SK-N-SH (cell line): ENCODE data around the gene THAP7. TPM values are rescaled to one million over a fixed set of nuclear protein-coding genes. Genes with fewer than 3 reads are reported as not detected.

ENCODE experiments used
- CTCF ChIA-PET: fragments of 300-600, 350-600 bp; formaldehyde crosslinking; extraction: SDS; loops from one replicate; lab custom pipeline; 2021; lab: Yijun Ruan, JAX
- POLR2A ChIA-PET: fragments of 350-600 bp; sonication (Branson Sonifier 250); formaldehyde crosslinking; extraction: SDS; loops from one replicate; lab custom pipeline; 2020; ENCODE audit warnings: antibody characterized with exemption, inconsistent platforms; lab: Yijun Ruan, JAX
- DNase-seq: peaks from one replicate; pipeline ENCODE4 v3.0.0; 2012
- H2AFZ ChIP-seq: fragments of 200-600 bp; sonication (generic); 2 replicates; pipeline ENCODE4 v1.8.1; 2016; ENCODE audit warnings: antibody characterized with exemption, mild to moderate bottlenecking, low read depth
- H3F3A ChIP-seq: fragments of 200-600 bp; sonication (generic); replicated peaks from 2 replicates; pipeline ENCODE3; 2016; ENCODE audit warnings: antibody characterized with exemption, mild to moderate bottlenecking; ENCODE audit not compliant: insufficient read depth
- H3K27ac ChIP-seq, 2 experiments: fragments of 200-500 bp in 1 of 2; fragments of 200-600 bp in 1 of 2; sonication (Bioruptor generic) in 1 of 2; sonication (generic), shearing (Covaris generic) in 1 of 2; 2 replicates each; pipeline versions ENCODE4 v1.5.1 to v1.6.1; 2014 to 2016; ENCODE audit warnings: low read depth in 2 of 2, inconsistent platforms in 1 of 2, low read length in 1 of 2, mild to moderate bottlenecking in 1 of 2, mixed read lengths in 1 of 2
- H3K27me3 ChIP-seq: fragments of 200-600 bp; sonication (generic), shearing (Covaris generic); 2 replicates; pipeline ENCODE4 v1.6.1; 2016; ENCODE audit warnings: mixed run types; ENCODE audit not compliant: insufficient read depth
- H3K36me3 ChIP-seq, 2 experiments: fragments of 200-500 bp in 1 of 2; fragments of 200-600 bp in 1 of 2; sonication (Bioruptor generic) in 1 of 2; sonication (generic) in 1 of 2; replicated peaks in 1 of 2; 2 replicates each; pipeline versions ENCODE3 to v1.5.1; 2014 to 2016; ENCODE audit warnings: low read length in 1 of 2, mild to moderate bottlenecking in 1 of 2; ENCODE audit not compliant: insufficient read depth in 2 of 2, control insufficient read depth in 1 of 2
- H3K4me1 ChIP-seq, 2 experiments: fragments of 200-500 bp in 1 of 2; fragments of 200-600 bp in 1 of 2; sonication (Bioruptor generic) in 1 of 2; sonication (generic), shearing (Covaris generic) in 1 of 2; 2 replicates each; pipeline versions ENCODE4 v1.5.1 to v1.6.1; 2014 to 2016; ENCODE audit warnings: low read depth in 1 of 2, low read length in 1 of 2, mixed run types in 1 of 2; ENCODE audit not compliant: insufficient read depth in 2 of 2, control insufficient read depth in 1 of 2
- H3K4me2 ChIP-seq: fragments of 200-600 bp; sonication (generic), shearing (Covaris generic); 2 replicates; pipeline ENCODE4 v1.6.1; 2017; ENCODE audit warnings: mixed run types
- H3K4me3 ChIP-seq, 2 experiments: fragments of 200-500 bp in 1 of 2; fragments of 200-600 bp in 1 of 2; sonication (Bioruptor generic) in 1 of 2; sonication (generic), shearing (Covaris generic) in 1 of 2; 2 replicates each; pipeline versions ENCODE4 v1.5.1 to v1.8.1; 2014 to 2016; ENCODE audit warnings: low read depth in 2 of 2, inconsistent platforms in 1 of 2, low read length in 1 of 2, mild to moderate bottlenecking in 1 of 2, mixed read lengths in 1 of 2, moderate library complexity in 1 of 2
- H3K79me2 ChIP-seq: fragments of 200-600 bp; sonication (generic); 2 replicates; pipeline ENCODE4 v1.8.1; 2017; ENCODE audit warnings: mild to moderate bottlenecking; ENCODE audit not compliant: insufficient read depth
- H3K9ac ChIP-seq: fragments of 200-600 bp; sonication (generic); 2 replicates; pipeline ENCODE4 v1.6.1; 2017; ENCODE audit warnings: mixed run types
- H3K9me2 ChIP-seq: fragments of 200-600 bp; sonication (generic); 2 replicates; pipeline ENCODE4 v1.6.1; 2017; ENCODE audit warnings: mixed run types
- H3K9me3 ChIP-seq: fragments of 200-600 bp; sonication (generic); 2 replicates; pipeline ENCODE4 v1.6.1; 2017; ENCODE audit warnings: mixed run types, mild to moderate bottlenecking, moderate library complexity
- H4K20me1 ChIP-seq: fragments of 200-600 bp; sonication (generic); 2 replicates; pipeline ENCODE4 v1.6.1; 2017; ENCODE audit warnings: mild to moderate bottlenecking, mixed run types; ENCODE audit not compliant: insufficient read depth
- EZH2phosphoT487 ChIP-seq: fragments of 200-600 bp; sonication (generic); IDR thresholded peaks from 2 replicates; pipeline ENCODE4 v1.6.1; 2017; ENCODE audit warnings: low read depth, mixed run types, mild to moderate bottlenecking, antibody characterized with exemption, moderate library complexity, borderline replicate concordance
- GABPA ChIP-seq: IDR thresholded peaks from 2 replicates; pipeline ENCODE4 v1.4.0; 2012; ENCODE audit warnings: low read depth, mild to moderate bottlenecking
- GATA2 ChIP-seq: sonication (generic); formaldehyde crosslinking; IDR thresholded peaks from 2 replicates; pipeline ENCODE4 v1.5.0; 2020; ENCODE audit warnings: mild to moderate bottlenecking, missing genetic modification reagents
- IRF3 ChIP-seq: fragments of 150-350 bp; IDR thresholded peaks from 2 replicates; pipeline ENCODE4 v1.6.1; 2016; ENCODE audit warnings: mild to moderate bottlenecking, low read depth, low read length
- JUND ChIP-seq: IDR thresholded peaks from 2 replicates; pipeline ENCODE4 v1.4.0; 2012
- MAX ChIP-seq: IDR thresholded peaks from 2 replicates; pipeline ENCODE4 v1.4.0; 2012; ENCODE audit warnings: low read depth
- NFIC ChIP-seq: IDR thresholded peaks from 2 replicates; pipeline ENCODE4 v1.4.0; 2012; ENCODE audit warnings: borderline replicate concordance
- PBX3 ChIP-seq: IDR thresholded peaks from 2 replicates; pipeline ENCODE4; 2012
- POLR2AphosphoS5 ChIP-seq: IDR thresholded peaks from 2 replicates; pipeline ENCODE4 v1.6.1; 2012; ENCODE audit warnings: low read depth, low read length
- RCOR1 ChIP-seq: fragments of 150-350 bp; IDR thresholded peaks from 2 replicates; pipeline ENCODE4 v1.6.1; 2017; ENCODE audit warnings: antibody characterized with exemption, low read length
- REST ChIP-seq: IDR thresholded peaks from 2 replicates; pipeline ENCODE4 v1.6.1; 2012; ENCODE audit warnings: mild to moderate bottlenecking, low read depth, low read length, moderate library complexity
- SIN3A ChIP-seq: IDR thresholded peaks from 2 replicates; pipeline ENCODE4 v1.6.1; 2012; ENCODE audit warnings: low read depth, mild to moderate bottlenecking, low read length, moderate library complexity, borderline replicate concordance
- SMC3 ChIP-seq: IDR thresholded peaks from 2 replicates; pipeline ENCODE4 v1.6.1; 2012; ENCODE audit warnings: low read depth, low read length, improper control_type of control experiment
- TCF12 ChIP-seq: IDR thresholded peaks from 2 replicates; pipeline ENCODE4 v1.4.0; 2012
- ZBTB33 ChIP-seq: IDR thresholded peaks from 2 replicates; pipeline ENCODE4 v1.4.0; 2012; ENCODE audit warnings: low read depth, borderline replicate concordance
- WGBS: methylation state at CpG from one replicate; pipeline ENCODE4 v1.1.6; 2017; ENCODE audit warnings: low lambda C conversion rate; 5-methylcytosine and 5-hydroxymethylcytosine counted together
- polyA plus RNA-seq, 3 experiments: library from polyadenylated mRNA; depleted of rRNA; stranded (reverse); fragments of >200 nt; gene quantifications; 2 replicates each; pipeline ENCODE4 v1.2.3, GENCODE V29; 2012

The THAP7 gene
- polyA plus RNA-seq, 1 of the 3 experiments (the other 2 are of a cell fraction), result 32.0 TPM

GRCh38 chr22:21029486-21030025 lies 27.6 kb upstream of the THAP7 start:
- TF ChIP-seq POLR2AphosphoS5 (no peak), GATA2 (CRISPR knock-in tag) (no peak), IRF3 (no peak), NFIC (no peak), EZH2phosphoT487 (no peak), TCF12 (no peak), PBX3 (no peak)
- H3F3A ChIP-seq, result no peaks in the 10 kb centered on the region
- peaks cover 0 to 21% of the 10 kb centered on the region in 2 experiments; a peak in 1 of 4 replicates for H3K4me1 ChIP-seq
- no peaks in the 10 kb centered on the region for H3K9me3 ChIP-seq
- no peaks in the 10 kb centered on the region for H3K9me2 ChIP-seq
- ChIA-PET CTCF (no interaction called here), POLR2A (interaction anchor here (0.9 kb wide), 1 partner anchor 10 kb away, joined by 4 read pairs; no protein-coding TSS in a partner anchor)
- no peak overlapping the region for H3K9ac ChIP-seq
- no peak overlapping the region for H3K4me3 ChIP-seq
- H3K27me3 ChIP-seq, result no peaks in the 10 kb centered on the region
- H2AFZ ChIP-seq, result no peak overlapping the region
- H4K20me1 ChIP-seq, result no peaks in the 10 kb centered on the region
- no peaks in the 10 kb centered on the region for H3K36me3 ChIP-seq
- WGBS, result 73% methylated on average over 6 of the region's 12 CpGs
- no peak overlapping the region for H3K27ac ChIP-seq
- H3K79me2 ChIP-seq, result no peaks in the 10 kb centered on the region
- H3K4me2 ChIP-seq, result no peak overlapping the region
- DNase-seq, result no peak

GRCh38 chr22:21028277-21029251 lies 26.6 kb upstream of the THAP7 start:
- H3K4me3 ChIP-seq, result no peak overlapping the region
- no peaks in the 10 kb centered on the region for H3K79me2 ChIP-seq
- POLR2A ChIA-PET, result interaction anchor here (0.9 kb wide), 1 partner anchor 9 kb away, joined by 4 read pairs; no protein-coding TSS in a partner anchor
- H3K36me3 ChIP-seq, result no peaks in the 10 kb centered on the region
- no peaks in the 10 kb centered on the region for H3K9me3 ChIP-seq
- no peaks in the 10 kb centered on the region for H3K27me3 ChIP-seq
- no peak overlapping the region for H3K27ac ChIP-seq
- no peak for DNase-seq
- no peak overlapping the region for H3K4me2 ChIP-seq
- TF ChIP-seq REST, result no peak
- no peak for TF ChIP-seq ZBTB33
- no peak for TF ChIP-seq NFIC
- TF ChIP-seq TCF12, result no peak
- no peak for TF ChIP-seq GABPA
- TF ChIP-seq SMC3, result no peak
- no peak for TF ChIP-seq SIN3A
- no peak for TF ChIP-seq JUND
- no peak for TF ChIP-seq RCOR1
- TF ChIP-seq MAX, result no peak
- no peaks in the 10 kb centered on the region for H3F3A ChIP-seq
- H2AFZ ChIP-seq, result no peak overlapping the region
- H4K20me1 ChIP-seq, result no peaks in the 10 kb centered on the region
- H3K9ac ChIP-seq, result no peak overlapping the region
- CTCF ChIA-PET, result no interaction called here
- WGBS, result 86% methylated on average over 4 of the region's 13 CpGs
- H3K4me1 ChIP-seq, result peaks cover 0 to 21% of the 10 kb centered on the region in 2 experiments; a peak in 1 of 4 replicates
- H3K9me2 ChIP-seq, result no peaks in the 10 kb centered on the region
